Amniotic epithelial cell (primary cell): ENCODE results near the gene FRRS1L.
A peak's percentile ranks its signal among the peaks of the same experiment; 100 is the strongest.

Experiments used
- DNase-seq: peaks from one replicate; pipeline ENCODE4 v3.0.0-alpha.2; 2010; ENCODE audit warnings: low read depth

The FRRS1L gene

GRCh38 chr9:109101202-109101595, 65.8 kb downstream of the FRRS1L start:
- no peak for DNase-seq

- DNase-seq, result no peak
Observed at GRCh38 chr9:109100543-109101201, 66.4 kb downstream of the FRRS1L start.

GRCh38 chr9:109098960-109099308, 68.1 kb downstream of the FRRS1L start:
- no peak for DNase-seq

- DNase-seq, result peak; percentile 90
Observed at GRCh38 chr9:109098171-109098959, 68.7 kb downstream of the FRRS1L start.

GRCh38 chr9:109097146-109097545, 69.9 kb downstream of the FRRS1L start:
- DNase-seq, result no peak

GRCh38 chr9:109095321-109095720, 71.7 kb downstream of the FRRS1L start:
- no peak for DNase-seq

GRCh38 chr9:109094268-109094667, 72.8 kb downstream of the FRRS1L start:
- DNase-seq, result no peak

GRCh38 chr9:109092587-109092986, 74.5 kb downstream of the FRRS1L start:
- no peak for DNase-seq

- DNase-seq, result no peak
Observed at GRCh38 chr9:109092051-109092580, 74.9 kb downstream of the FRRS1L start.

- DNase-seq, result no peak
Observed at GRCh38 chr9:109088221-109088620, 78.8 kb downstream of the FRRS1L start.

- no peak for DNase-seq
Observed at GRCh38 chr9:109087795-109088194, 79.3 kb downstream of the FRRS1L start.

- DNase-seq, result no peak
Observed at GRCh38 chr9:109086221-109086620, 80.8 kb downstream of the FRRS1L start.

GRCh38 chr9:109085510-109085909, 81.5 kb downstream of the FRRS1L start:
- DNase-seq, result no peak

GRCh38 chr9:109083813-109084405, 83.1 kb downstream of the FRRS1L start:
- no peak for DNase-seq

GRCh38 chr9:109083141-109083540, 83.9 kb downstream of the FRRS1L start:
- no peak for DNase-seq

- no peak for DNase-seq
Observed at GRCh38 chr9:109082091-109082620, 84.9 kb downstream of the FRRS1L start.
